Duodenal mucosa (tissue), 2 donors: Measurements from ENCODE around the gene CDH16.

Source experiments
- H3K27ac ChIP-seq: one replicate; pipeline ENCODE4 v1.7.0; 2013; ENCODE audit warnings: low read depth, low read length
- H3K27me3 ChIP-seq, 2 donors: one replicate each; pipeline ENCODE4 v1.7.0; 2013; ENCODE audit warnings: low read length in 2 of 2, control low read depth in 1 of 2; ENCODE audit not compliant: insufficient read depth in 2 of 2, control insufficient read depth in 1 of 2
- H3K36me3 ChIP-seq, 2 donors: one replicate each; pipeline ENCODE4 v1.7.0; 2013; ENCODE audit warnings: low read length in 2 of 2, control low read depth in 1 of 2; ENCODE audit not compliant: insufficient read depth in 2 of 2, control insufficient read depth in 1 of 2
- H3K4me1 ChIP-seq, 2 donors: one replicate each; pipeline ENCODE4 v1.7.0; 2013; ENCODE audit warnings: low read length in 2 of 2, control low read depth in 1 of 2; ENCODE audit not compliant: insufficient read depth in 2 of 2, control insufficient read depth in 1 of 2
- H3K4me3 ChIP-seq, 2 donors: one replicate each; pipeline ENCODE4 v1.7.0; 2013; ENCODE audit warnings: low read length in 2 of 2, low read depth in 1 of 2
- H3K9ac ChIP-seq, 2 donors: one replicate each; pipeline ENCODE4 v1.7.0; 2013; ENCODE audit warnings: low read length in 2 of 2, low read depth in 1 of 2
- H3K9me3 ChIP-seq, 2 donors: one replicate each; pipeline ENCODE4 v1.7.0; 2013; ENCODE audit warnings: low read length in 2 of 2, control low read depth in 1 of 2; ENCODE audit not compliant: control insufficient read depth in 1 of 2

CDH16 gene

DNA sequence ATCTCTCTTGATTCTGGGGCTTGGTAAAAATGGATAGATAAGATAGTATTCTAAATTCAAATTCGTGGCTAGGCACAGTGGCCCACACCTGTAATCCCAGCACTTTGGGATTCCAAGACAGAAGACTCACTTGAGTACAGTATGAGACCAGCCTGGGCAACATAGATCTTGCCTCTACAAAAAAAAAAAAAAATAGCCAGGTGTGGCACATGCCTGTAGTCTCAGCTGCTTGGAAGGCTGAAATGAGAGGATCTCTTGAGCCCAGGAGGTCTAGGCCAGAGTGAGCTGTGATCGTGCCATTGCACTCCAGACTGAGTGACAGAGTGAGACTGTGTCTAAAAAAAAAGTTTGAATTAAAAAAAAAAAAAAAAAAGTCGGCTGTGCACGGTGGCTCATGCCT lies 29.1 kb downstream of the CDH16 start:
- H3K9me3 ChIP-seq: no peaks in the 10 kb centered on the region
- H3K4me1 ChIP-seq: peaks cover 0 to 5% of the 10 kb centered on the region in 2 donors

DNA sequence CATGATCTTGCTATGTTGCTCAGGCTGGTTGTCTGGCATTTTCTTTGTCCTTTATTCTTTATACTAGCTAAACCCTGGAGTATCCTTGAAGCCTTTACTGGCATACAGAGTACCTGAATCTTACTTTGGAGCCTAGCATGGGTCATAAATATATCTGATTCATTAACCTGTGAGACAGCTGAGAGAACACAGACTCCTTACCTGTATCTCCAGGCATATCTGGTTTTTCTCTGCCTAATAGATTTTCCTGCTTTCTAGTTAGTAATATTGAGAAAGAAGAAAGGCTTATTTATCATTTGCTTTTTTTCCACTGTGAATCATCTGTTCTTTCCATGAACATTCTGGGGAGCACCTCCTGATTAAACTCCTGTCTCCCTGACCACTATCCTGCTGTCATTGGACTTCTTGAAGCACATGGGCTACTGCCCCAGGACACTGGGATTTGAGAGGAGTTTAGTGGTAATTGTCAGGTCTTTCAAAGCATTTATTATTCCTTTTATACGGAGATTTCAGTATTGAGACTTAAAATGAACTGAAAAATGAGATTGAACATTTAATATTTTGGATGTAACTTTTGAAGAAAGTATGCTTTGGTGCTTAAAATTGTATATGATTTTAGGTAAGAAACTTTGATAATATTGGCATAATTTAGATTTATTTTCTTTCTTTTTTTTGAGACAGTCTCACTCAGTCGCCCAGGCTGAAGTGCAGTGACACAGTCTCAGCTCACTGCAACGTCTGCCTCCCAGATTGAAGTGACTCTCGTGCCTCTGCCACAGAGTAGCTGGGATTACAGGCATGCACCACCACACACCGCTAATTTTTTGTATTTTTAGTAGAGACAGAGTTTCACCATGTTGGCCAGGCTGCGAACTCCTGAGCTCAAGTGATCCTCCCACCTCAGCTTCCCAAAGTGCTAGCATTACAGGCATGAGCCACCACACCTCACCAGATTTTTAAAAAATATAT lies 29.8 kb downstream of the CDH16 start:
- no peaks in the 10 kb centered on the region for H3K27me3 ChIP-seq
- H3K4me1 ChIP-seq: peaks cover 0 to 5% of the 10 kb centered on the region in 2 donors
- peaks cover 7 to 25% of the 10 kb centered on the region in 2 donors for H3K36me3 ChIP-seq
- H3K9ac ChIP-seq: no peak overlapping the region
- H3K9me3 ChIP-seq: no peaks in the 10 kb centered on the region
- H3K4me3 ChIP-seq: no peak overlapping the region
- no peak overlapping the region for H3K27ac ChIP-seq

More for the DNA sequence above, 29.1 kb downstream of the CDH16 start:
- Histone ChIP-seq H3K4me3 (no peak overlapping the region), H3K27ac (no peak overlapping the region), H3K9ac (no peak overlapping the region), H3K27me3 (no peaks in the 10 kb centered on the region), H3K36me3 (peaks cover 2 to 19% of the 10 kb centered on the region in 2 donors)

DNA sequence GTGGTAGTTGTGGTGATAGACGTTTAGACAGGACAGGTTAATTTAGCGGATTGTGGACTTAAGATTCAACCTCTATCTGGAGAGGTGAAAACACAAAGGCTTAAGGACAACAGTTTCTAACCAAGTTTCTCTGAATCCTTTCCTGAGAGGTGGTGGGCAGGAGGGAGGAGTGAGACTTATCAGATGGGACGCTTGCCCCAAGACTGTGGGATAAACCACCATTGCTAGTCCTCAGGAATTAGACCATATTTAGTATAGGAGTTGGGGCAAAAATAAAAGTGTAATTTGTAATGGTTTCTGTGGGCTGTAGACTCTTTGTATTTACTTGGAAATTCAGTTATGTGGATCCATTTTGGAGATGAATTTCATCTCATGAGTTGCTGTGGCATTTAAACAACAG lies 31.8 kb downstream of the CDH16 start:
- Histone ChIP-seq H3K9ac (no peak overlapping the region), H3K9me3 (no peaks in the 10 kb centered on the region), H3K4me1 (peaks cover 0 to 5% of the 10 kb centered on the region in 2 donors), H3K36me3 (peaks cover 7 to 25% of the 10 kb centered on the region in 2 donors), H3K27me3 (no peaks in the 10 kb centered on the region), H3K4me3 (no peak overlapping the region), H3K27ac (no peak overlapping the region)

DNA sequence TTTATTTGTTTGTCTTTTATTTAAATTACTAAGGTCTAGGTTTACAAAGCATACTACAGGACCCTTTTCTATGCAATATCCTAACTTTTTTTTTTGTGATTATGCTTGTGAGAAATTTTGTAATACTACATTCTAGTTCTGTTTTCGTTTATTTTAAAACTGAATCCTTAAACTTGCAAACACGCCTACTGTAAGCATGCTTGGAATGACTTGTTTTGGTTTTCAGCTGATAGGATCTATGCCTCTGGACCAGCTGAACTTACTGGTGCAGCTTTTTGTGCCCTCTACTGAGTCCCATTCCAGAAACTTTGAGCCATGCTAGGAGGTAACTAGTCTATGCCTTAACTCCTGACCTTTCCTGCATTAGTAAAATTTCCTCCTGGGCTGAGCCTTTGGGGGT lies 32.4 kb downstream of the CDH16 start:
- Histone ChIP-seq H3K36me3 (peaks cover 7 to 25% of the 10 kb centered on the region in 2 donors), H3K27ac (no peak overlapping the region), H3K27me3 (no peaks in the 10 kb centered on the region), H3K9ac (no peak overlapping the region), H3K4me1 (peaks cover 3% of the 10 kb centered on the region in 2 donors), H3K9me3 (no peaks in the 10 kb centered on the region), H3K4me3 (no peak overlapping the region)

DNA sequence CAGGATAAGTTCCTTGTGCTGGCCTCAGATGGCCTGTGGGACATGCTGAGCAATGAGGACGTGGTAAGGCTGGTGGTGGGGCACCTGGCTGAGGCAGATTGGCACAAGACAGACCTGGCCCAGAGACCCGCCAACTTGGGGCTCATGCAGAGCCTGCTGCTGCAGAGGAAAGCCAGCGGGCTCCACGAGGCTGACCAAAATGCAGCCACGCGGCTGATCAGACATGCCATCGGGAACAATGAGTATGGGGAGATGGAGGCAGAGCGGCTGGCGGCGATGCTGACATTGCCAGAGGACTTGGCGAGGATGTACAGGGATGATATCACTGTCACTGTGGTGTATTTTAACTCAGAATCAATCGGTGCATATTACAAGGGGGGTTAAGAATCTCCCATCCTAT lies 33.2 kb downstream of the CDH16 start:
- Histone ChIP-seq H3K27ac (no peak overlapping the region), H3K4me3 (no peak overlapping the region), H3K4me1 (peaks cover 0 to 3% of the 10 kb centered on the region in 2 donors), H3K9ac (no peak overlapping the region), H3K36me3 (peaks cover 7 to 25% of the 10 kb centered on the region in 2 donors), H3K27me3 (no peaks in the 10 kb centered on the region), H3K9me3 (no peaks in the 10 kb centered on the region)

DNA sequence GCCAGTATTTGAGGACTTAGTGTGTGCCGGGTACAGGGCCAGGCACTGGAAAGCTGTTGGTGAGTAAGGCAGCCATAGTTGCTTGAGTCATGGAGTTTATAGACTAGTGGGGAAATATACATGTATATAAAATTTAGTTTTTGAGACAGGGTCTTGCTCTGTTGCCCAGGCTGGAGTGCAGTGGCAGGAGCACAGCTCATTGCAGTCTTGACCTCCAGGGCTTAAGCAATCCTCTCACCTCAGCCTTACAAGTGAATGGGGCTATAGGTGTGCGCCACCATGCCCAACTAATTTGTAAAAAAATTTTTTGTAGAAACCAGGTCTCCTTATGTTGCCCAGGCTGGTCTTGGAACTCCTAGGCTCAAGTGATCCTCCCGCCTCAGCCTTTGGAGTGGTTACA lies 36.0 kb downstream of the CDH16 start:
- no peak overlapping the region for H3K9ac ChIP-seq
- peaks cover 7 to 25% of the 10 kb centered on the region in 2 donors for H3K36me3 ChIP-seq
- peaks cover 11 to 15% of the 10 kb centered on the region in 2 donors for H3K4me1 ChIP-seq
- no peaks in the 10 kb centered on the region for H3K27me3 ChIP-seq
- no peak overlapping the region for H3K4me3 ChIP-seq
- no peak overlapping the region for H3K27ac ChIP-seq
- H3K9me3 ChIP-seq: no peaks in the 10 kb centered on the region

DNA sequence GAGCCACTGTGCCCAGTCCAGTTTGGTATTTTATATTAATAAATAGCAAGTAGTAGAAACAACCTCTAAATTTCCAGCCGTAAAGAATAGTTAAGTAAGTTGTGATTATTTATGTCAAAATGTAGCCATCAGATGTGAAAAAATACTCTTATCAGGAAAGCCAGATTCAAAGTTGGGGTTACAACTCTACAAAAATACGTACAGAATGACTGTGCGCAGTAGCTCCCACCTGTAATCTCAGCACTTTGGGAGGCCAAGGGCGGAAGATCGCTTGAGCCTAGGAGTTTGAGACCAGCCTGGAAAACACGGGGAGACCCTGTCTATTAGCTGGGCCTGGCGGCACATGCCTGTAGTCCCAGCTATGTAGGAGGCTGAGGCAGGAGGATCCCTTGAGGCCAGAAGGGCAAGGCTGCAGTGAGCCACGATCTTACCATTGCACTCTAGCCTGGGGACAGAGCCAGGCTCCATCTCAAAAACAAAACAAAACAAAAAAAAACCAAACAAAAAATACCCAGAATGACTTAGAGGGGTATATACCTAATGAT lies 36.6 kb downstream of the CDH16 start:
- no peak overlapping the region for H3K9ac ChIP-seq
- peaks cover 11 to 15% of the 10 kb centered on the region in 2 donors for H3K4me1 ChIP-seq
- H3K4me3 ChIP-seq: no peak overlapping the region
- H3K27me3 ChIP-seq: no peaks in the 10 kb centered on the region
- H3K27ac ChIP-seq: no peak overlapping the region
- no peaks in the 10 kb centered on the region for H3K9me3 ChIP-seq
- H3K36me3 ChIP-seq: peaks cover 7 to 25% of the 10 kb centered on the region in 2 donors

DNA sequence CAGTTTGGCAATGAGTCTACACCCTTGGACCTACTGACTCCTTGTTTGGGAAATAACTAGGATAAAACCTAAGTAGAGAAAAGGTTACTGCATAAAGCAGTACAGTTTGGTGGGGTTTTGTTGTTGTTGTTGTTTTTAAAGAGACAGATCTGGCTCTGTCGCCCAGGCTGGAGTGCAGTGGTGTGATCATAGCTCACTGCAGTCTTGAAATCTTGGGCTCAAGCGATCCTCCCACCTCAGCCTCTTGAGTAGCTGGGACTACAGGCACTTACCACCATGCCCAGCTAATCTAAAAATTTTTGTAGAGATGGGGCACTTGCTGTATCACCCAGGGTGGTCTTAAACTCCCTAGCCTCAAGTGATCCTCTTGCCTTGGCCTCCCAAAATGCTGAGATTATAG lies 37.1 kb downstream of the CDH16 start:
- Histone ChIP-seq H3K4me1 (peaks cover 11 to 15% of the 10 kb centered on the region in 2 donors), H3K36me3 (peaks cover 7 to 20% of the 10 kb centered on the region in 2 donors), H3K9ac (no peak overlapping the region), H3K9me3 (no peaks in the 10 kb centered on the region), H3K4me3 (peak overlapping the region in 1 of 2 donors; percentile 43), H3K27ac (no peak overlapping the region), H3K27me3 (no peaks in the 10 kb centered on the region)

DNA sequence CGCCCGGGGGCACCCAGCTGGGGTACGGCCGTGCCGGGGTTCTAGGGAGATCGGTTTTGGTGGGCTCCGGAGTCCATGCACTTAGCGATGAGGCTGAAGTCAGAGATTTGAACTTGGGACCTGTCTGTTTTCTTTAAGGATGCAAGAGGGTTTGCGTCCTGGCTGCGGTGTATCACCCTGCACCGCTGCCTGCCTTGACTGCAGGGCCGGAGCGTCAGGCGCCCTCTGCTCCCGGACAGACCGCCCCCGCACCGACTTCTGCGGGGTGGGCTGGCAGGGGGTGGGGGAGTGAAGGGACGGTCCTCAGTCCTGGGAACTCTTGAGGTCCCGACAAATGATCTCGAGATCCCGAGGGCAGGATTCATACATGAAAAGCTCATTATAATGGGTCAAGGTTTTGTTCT lies 37.7 kb downstream of the CDH16 start:
- Histone ChIP-seq H3K27ac (no peak overlapping the region), H3K4me3 (peak overlapping the region; percentile 80 to 89), H3K9ac (peak overlapping the region; percentile 70 to 85), H3K9me3 (no peaks in the 10 kb centered on the region), H3K27me3 (no peaks in the 10 kb centered on the region), H3K4me1 (peaks cover 11 to 15% of the 10 kb centered on the region in 2 donors), H3K36me3 (peaks cover 7 to 19% of the 10 kb centered on the region in 2 donors)

DNA sequence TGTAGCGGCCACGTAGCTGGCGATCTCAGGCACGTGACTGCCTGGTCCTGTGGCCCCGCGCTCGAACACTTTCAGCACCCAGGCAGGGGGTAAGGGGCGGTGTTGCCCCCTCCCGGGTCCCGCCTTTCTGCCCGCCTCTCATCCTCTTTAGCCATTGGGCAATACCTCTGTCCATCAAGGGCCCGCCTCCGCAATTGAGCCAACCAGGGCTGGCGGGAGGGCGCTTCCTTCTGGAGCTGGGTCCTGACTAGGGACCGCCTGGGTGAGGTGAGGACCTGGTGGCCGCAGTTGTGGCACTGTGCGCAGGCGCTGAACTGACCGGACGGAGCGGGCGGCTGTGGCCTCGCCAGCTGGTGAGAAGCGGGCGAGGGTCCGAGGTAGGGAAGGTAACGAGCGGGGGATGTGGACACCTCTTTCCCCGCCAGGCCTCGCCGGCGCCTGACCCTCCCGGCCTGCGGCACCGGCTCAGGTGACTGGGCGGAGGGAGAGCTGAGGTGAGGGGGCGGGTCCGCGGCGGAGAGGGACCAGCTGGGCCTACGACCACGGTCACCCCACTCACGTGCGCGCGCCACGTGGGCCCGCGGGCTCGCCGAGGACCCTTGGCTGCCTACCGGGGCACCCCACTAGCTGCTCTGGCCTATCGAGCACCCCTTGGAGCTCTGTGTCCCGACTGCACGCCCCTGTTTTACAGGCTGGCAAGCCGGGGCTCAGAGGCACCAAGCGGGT lies 38.2 kb downstream of the CDH16 start, which contains the start of gene PDP2:
Gene PDP2 (plus strand): TSS at position 228 of the 726 bp plus-strand sequence. CDS start 3,770 bp downstream, outside the sequence.
- Histone ChIP-seq H3K4me3 (peak within 1 kb of the TSS; percentile 80 to 89), H3K27me3 (no peaks in the 10 kb centered on the region), H3K36me3 (peaks cover 7 to 14% of the 10 kb centered on the region in 2 donors), H3K9ac (peak within 1 kb of the TSS; percentile 70 to 85), H3K27ac (peak within 1 kb of the TSS; percentile 15), H3K9me3 (no peaks in the 10 kb centered on the region), H3K4me1 (peaks cover 11 to 15% of the 10 kb centered on the region in 2 donors)
